Mesothelial cell of epicardium (in vitro differentiated cells): ENCODE results near the gene TRPC5OS. TPM values are rescaled to one million over a fixed set of nuclear protein-coding genes. Genes with fewer than 3 reads are reported as not detected.
A peak's percentile ranks its signal among the peaks of the same experiment; 100 is the strongest.

Source experiments
- DNase-seq, 2 experiments: peaks; one replicate each; pipeline ENCODE4 v3.0.0; 2021; ENCODE audit warnings: low spot score in 2 of 2; ENCODE audit not compliant: unreplicated experiment in 2 of 2
- H3K27ac Mint-ChIP-seq: 2 replicates; pipeline ENCODE4 v1.8.0; 2021; ENCODE audit warnings: mixed read lengths
- H3K27me3 Mint-ChIP-seq: 2 replicates; pipeline ENCODE4 v1.8.0; 2021; ENCODE audit warnings: low read depth, mixed read lengths
- H3K36me3 Mint-ChIP-seq: 2 replicates; pipeline ENCODE4 v1.8.0; 2021; ENCODE audit warnings: mixed read lengths
- H3K4me1 Mint-ChIP-seq: 2 replicates; pipeline ENCODE4 v1.8.0; 2021; ENCODE audit warnings: mixed read lengths
- H3K4me3 Mint-ChIP-seq: 2 replicates; pipeline ENCODE4 v1.8.0; 2021; ENCODE audit warnings: mild to moderate bottlenecking, moderate library complexity, mixed read lengths
- H3K9me3 Mint-ChIP-seq: 2 replicates; pipeline ENCODE4 v1.8.0; 2021; ENCODE audit warnings: mixed read lengths
- CTCF ChIP-seq: fragments of 200-600 bp; sonication (generic); IDR thresholded peaks from one replicate; pipeline ENCODE4 v1.5.0; 2021; ENCODE audit warnings: antibody characterized with exemption; ENCODE audit not compliant: unreplicated experiment
- total RNA-seq: library from RNA; stranded (reverse); gene quantifications from 3 replicates; pipeline ENCODE4 v1.2.1, GENCODE V29; 2021

Gene TRPC5OS
- total RNA-seq, 1 donor from 2014 or later, result 0.09 TPM

- peaks cover 2% of the 10 kb centered on the region for H3K27me3 Mint-ChIP-seq
- no peak for TF ChIP-seq CTCF
- H3K36me3 Mint-ChIP-seq, result no peaks in the 10 kb centered on the region
- peaks cover 3% of the 10 kb centered on the region for H3K9me3 Mint-ChIP-seq
- H3K27ac Mint-ChIP-seq, result no peak overlapping the region
- H3K4me3 Mint-ChIP-seq, result no peak overlapping the region
- peaks cover 11% of the 10 kb centered on the region for H3K4me1 Mint-ChIP-seq
- no peak for DNase-seq
Observed at GRCh38 chrX:111867236-111867635, 8.7 kb upstream of the TRPC5OS start.

- H3K4me3 Mint-ChIP-seq, result no peak overlapping the region
- TF ChIP-seq CTCF, result no peak
- no peak overlapping the region for H3K27ac Mint-ChIP-seq
- DNase-seq, result no peak
- H3K4me1 Mint-ChIP-seq, result peaks cover 11% of the 10 kb centered on the region
- peaks cover 7% of the 10 kb centered on the region for H3K27me3 Mint-ChIP-seq
- H3K9me3 Mint-ChIP-seq, result peaks cover 4% of the 10 kb centered on the region
- H3K36me3 Mint-ChIP-seq, result no peaks in the 10 kb centered on the region
Observed at GRCh38 chrX:111868726-111869638, 7.0 kb upstream of the TRPC5OS start.

- Mint-ChIP-seq H3K4me1 (peaks cover 11% of the 10 kb centered on the region), H3K9me3 (peaks cover 4% of the 10 kb centered on the region), H3K27ac (no peak overlapping the region), H3K4me3 (no peak overlapping the region), H3K27me3 (peaks cover 7% of the 10 kb centered on the region), H3K36me3 (no peaks in the 10 kb centered on the region)
- peak in 1 of 2 experiments; percentile 49 for DNase-seq
- TF ChIP-seq CTCF, result peak; percentile 55
Observed at GRCh38 chrX:111869639-111870034, 6.3 kb upstream of the TRPC5OS start.

GRCh38 chrX:111874241-111874640 is 1.7 kb upstream of the TRPC5OS start:
- H3K4me1 Mint-ChIP-seq, result peaks cover 3% of the 10 kb centered on the region
- TF ChIP-seq CTCF, result no peak
- H3K27ac Mint-ChIP-seq, result no peak overlapping the region
- H3K27me3 Mint-ChIP-seq, result peaks cover 7% of the 10 kb centered on the region
- DNase-seq, result no peak
- no peak overlapping the region for H3K4me3 Mint-ChIP-seq
- H3K36me3 Mint-ChIP-seq, result no peaks in the 10 kb centered on the region
- H3K9me3 Mint-ChIP-seq, result peaks cover 4% of the 10 kb centered on the region

GRCh38 chrX:111876646-111877045 is 665 bp downstream of the TRPC5OS start:
- no peak overlapping the region for H3K4me3 Mint-ChIP-seq
- H3K27ac Mint-ChIP-seq, result no peak overlapping the region
- H3K36me3 Mint-ChIP-seq, result no peaks in the 10 kb centered on the region
- H3K9me3 Mint-ChIP-seq, result peaks cover 4% of the 10 kb centered on the region
- DNase-seq, result no peak
- peaks cover 7% of the 10 kb centered on the region for H3K27me3 Mint-ChIP-seq
- no peak for TF ChIP-seq CTCF
- H3K4me1 Mint-ChIP-seq, result no peaks in the 10 kb centered on the region
